ENCODE measurements around the gene CDK17.

CDK17 gene

GRCh38 chr12:96311191-96311590 lies 89.0 kb downstream of the CDK17 start:
- DNase-seq = no peak

DNA sequence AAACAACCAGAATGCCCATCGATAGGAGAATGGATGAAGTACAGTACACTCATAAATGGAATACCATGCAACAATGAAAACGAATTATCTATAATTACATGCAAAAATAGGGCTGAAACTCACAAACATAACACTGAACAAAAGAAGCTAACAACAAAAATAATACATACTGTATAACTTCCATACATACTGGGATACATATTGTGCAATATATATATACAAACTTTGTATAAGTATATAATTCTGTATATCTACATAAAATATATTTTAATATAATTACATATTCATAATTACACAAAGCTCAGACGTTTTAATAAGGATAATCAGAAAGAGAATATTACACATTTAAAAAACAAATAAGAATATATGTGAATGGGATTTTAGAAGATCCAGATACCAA lies 90.2 kb downstream of the CDK17 start:
- DNase-seq = no peak

DNA sequence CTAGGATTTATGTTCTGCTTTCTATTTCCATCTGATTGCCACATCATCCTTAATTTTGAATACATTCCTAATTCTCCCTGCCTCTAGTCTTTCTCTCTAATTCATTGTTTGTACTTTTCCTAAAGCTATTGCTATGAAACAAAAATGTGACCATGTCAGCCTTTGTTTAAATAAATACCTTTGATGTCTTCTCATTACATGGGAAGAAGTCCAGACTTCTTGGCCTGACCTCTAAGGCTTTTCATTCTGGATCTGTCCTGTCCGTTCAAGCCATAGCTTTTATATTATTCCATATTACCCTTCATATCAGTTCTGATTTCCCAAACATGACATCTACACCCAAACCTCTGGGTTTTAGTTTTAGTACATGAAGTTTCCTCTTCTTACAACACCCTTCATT lies 91.4 kb downstream of the CDK17 start:
- no peak for DNase-seq

DNA sequence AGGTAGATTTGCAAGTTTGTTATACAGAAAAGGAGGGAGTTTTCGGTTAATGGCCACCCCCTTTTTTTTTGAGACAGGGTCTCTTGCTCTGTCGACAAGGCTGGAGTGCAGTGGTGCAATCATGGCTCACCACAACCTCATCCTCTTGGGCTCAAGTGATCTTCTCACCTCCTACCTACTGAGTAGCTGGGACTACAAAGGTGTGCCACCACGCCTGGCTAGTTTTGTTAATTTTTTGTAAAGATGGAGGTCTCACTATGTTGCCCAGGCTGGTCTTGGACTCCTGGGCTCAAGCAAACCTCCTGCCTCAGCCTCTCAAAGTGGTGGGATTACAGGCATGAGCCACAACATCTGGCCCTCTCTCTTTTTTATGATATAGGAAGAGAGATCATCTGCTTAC lies 94.6 kb downstream of the CDK17 start:
- no peak for DNase-seq

DNA sequence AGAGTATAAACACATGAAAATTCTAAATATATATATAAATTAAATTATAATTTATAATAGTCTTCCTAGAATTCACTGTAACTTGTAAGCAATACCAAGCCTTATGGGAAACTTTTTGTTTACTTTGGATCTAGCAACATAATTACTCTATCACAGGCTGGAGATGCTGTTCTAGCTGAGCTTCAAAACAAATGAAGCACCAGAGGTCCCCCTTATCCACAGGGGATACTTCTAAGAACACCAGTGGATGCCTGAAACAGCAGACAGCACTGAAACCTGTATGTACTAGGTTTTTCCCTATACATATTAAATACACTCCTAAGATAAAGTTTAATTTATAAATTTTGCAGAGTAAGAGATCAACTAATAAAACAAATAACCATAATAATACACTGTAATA lies 96.6 kb downstream of the CDK17 start:
- DNase-seq = no peak

- no peak for DNase-seq
Measured at GRCh38 chr12:96302687-96303310, 97.4 kb downstream of the CDK17 start.

- no peak for DNase-seq
Measured at GRCh38 chr12:96301732-96302131, 98.5 kb downstream of the CDK17 start.

- DNase-seq = no peak
Measured at GRCh38 chr12:96300064-96300463, 100.2 kb downstream of the CDK17 start.

DNA sequence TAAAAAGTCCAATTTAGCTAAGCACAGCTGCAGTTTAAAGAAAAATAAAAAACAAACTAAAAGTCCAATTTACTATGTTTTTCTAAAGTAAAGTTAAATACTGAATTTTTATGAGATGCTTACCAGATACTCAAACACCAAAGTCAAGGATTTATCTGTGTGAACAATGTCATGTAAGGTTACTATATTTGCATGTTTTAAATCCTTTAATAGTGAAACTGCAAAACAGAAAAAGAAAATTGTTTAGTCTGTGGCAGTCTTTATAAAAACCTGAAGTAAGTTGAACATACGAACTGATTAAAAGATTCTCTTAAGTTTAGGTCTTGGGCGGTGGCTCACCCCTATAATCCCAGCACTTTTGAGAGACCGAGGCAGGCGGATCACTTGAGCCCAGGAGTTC lies 102.7 kb downstream of the CDK17 start:
- DNase-seq = no peak

- no peak for DNase-seq
Measured at GRCh38 chr12:96295532-96296160, 104.6 kb downstream of the CDK17 start.

DNA sequence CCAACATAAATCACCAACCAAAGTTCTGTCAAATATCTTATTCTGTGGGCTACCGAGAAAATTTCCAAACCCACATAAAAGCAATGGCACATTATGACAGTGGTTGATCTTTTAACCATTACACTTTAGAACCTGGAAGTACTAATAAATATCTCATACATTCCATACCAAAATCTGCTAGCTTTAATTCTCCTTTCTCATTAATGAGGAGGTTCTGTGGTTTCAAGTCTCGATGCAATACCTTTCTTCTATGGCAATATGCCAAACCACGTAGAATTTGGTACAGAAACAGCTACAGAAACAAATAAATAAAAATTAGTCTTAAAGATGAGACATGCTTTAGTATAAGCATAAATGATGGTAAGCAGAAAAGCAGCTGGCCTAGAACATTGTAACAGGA lies 105.4 kb downstream of the CDK17 start:
- peak; percentile 58 for DNase-seq

DNA sequence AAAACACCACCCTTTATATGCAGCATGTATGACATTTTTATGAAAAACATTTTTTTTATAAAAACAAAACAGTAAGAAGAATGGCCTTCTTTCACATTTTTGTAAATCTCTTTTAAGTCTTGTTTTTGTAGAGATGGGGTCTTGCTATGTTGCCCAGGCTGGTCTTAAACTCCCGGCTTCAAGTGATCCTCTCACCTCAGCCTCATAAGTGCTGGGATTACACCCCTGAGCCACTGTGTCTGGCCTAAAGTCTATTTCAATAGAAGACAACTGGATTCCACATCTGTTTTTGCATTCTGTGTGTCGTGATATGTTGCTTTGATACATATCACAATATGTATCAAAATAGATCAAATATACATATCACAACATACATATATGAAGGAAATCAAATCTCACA lies 107.1 kb downstream of the CDK17 start:
- DNase-seq = no peak

DNA sequence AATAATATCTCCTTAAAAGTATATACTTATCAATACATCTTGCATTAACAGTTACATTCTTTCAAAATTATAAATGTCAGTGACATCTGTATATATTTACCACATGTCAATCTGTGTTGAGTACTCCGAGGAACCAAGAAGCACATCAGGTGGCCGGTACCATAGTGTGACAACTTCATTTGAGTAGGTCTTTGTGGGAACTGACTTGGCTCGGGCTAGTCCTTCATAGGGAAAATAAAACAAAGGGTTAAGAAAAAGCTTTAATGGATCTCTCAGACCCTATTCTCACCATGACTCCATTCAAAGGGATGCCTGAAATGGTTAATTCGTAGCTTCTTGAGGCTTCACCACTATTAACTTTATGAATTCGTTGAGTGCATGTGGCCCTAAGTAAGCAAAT lies 111.2 kb downstream of the CDK17 start:
- DNase-seq = no peak

- DNase-seq = no peak
Measured at GRCh38 chr12:96285158-96285557, 115.1 kb downstream of the CDK17 start.

GRCh38 chr12:96274331-96274730 lies 125.9 kb downstream of the CDK17 start:
- DNase-seq = no peak

GRCh38 chr12:96271469-96272199 lies 128.6 kb downstream of the CDK17 start:
- DNase-seq = no peak

DNA sequence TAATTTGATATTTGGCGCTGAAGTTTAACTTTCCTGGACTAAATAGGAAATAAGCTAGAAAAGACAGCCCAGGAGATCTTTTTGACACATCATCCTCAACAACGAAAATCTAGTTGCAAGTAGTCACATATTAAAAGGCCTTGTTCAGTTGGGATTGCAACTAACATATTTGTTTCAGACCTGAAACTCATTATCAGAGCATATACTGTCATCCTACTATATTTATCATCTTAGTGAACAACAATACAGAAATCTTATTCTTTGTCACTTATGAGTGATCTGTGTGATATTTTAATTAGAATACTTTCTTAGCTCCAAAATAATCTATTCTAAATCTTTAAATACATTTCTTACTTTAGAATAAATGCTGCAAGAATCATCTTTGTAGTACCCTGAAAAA lies 134.0 kb downstream of the CDK17 start:
- DNase-seq = no peak

DNA sequence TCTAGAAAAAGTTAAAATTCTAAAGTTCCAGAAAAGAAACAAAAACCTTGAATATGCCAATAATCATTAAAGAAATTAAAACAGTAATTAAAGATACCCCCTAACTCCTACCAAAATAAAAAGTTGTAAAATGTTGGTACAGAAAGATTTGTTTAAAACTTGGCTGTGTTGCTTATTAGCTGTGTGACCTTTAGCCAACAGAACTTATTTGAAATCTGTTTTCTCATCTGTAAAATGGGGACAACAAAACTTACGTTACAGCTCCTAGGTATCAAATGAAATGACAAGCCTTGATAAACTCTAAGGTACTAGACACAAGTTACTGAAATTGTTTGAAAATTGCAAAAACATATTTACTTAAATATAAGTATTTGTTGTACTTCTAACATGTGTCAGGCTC lies 134.4 kb downstream of the CDK17 start:
- no peak for DNase-seq

- no peak for DNase-seq
Measured at GRCh38 chr12:96265400-96265799, 134.8 kb downstream of the CDK17 start.

DNA sequence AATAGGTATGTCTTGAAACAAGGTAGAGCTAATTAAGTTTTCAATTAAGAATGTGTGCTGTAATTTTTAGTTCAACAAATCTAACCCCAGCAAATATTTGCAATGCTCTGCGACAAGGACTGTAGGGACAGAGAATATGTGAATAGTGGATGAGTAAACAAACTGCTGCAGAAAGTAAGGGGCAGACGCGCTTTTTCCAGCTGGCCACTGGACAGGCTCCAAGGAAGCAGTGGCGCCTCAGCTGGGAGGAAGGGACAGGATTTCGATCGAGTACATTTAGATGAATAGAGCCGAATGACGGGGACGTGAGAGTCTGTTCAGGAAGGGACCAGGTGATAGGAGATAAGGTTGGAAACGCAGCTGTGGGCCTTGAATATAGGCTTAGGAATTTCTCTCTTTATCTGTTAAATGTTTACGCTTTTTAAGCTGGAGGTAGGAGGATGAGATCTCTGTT lies 136.8 kb downstream of the CDK17 start:
- no peak for DNase-seq

- no peak for DNase-seq
Measured at GRCh38 chr12:96261557-96261956, 138.7 kb downstream of the CDK17 start.

GRCh38 chr12:96260644-96261043 lies 139.6 kb downstream of the CDK17 start:
- DNase-seq = no peak

DNA sequence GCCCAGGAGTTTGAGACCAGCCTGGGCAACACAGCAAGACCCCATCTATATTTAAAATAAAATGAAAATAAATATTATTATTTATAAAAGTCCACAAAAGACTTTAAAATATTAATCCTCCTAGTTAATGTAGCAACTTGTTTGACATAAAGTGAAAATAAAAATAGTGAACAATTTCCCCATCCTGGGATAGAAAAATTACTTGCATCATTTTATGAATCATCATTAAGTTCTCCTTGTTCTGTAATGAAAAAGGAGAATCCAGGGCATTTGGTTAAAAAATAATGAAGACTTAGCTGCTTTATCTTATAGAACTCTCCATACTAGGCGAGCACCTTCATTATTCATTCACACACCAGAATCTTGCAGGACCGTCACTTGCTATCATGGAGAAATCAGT lies 140.0 kb downstream of the CDK17 start:
- DNase-seq = no peak

Measured in RPMI8226 (cell line).